Measurements from ENCODE around the gene NEMP2. TPM values are rescaled to one million over a fixed set of nuclear protein-coding genes. Genes with fewer than 3 reads are reported as not detected.

NEMP2 gene
- total and polyA plus RNA-seq, 2 of the 4 experiments (the other 2 are of a cell fraction): 1.1 to 1.3 TPM

GRCh38 chr2:190517468-190517867 is 17.1 kb downstream of the NEMP2 start:
- BruUV-seq (replicated peaks): no TSS peak

More at GRCh38 chr2:190517468-190517867, 17.1 kb downstream of the NEMP2 start:
- H4K5ac ChIP-seq (ENCODE audit: low read depth, low read length): no peak overlapping the region
- dilution Hi-C loops (cut with HindIII; ENCODE audit: low sequenced_read_pairs, unreplicated experiment): no loop called here
- no peak overlapping the region for H2BK5ac ChIP-seq (ENCODE audit: low read depth, low read length, poor library complexity, severe bottlenecking)
- ATAC-seq (ENCODE audit: low read depth) (no peak), DNase-seq (no peak)
- H3K4me3 ChIP-seq (ENCODE audit: insufficient read depth, low read depth, low read length): no peak overlapping the region
- H3K4ac ChIP-seq (ENCODE audit: low read depth, low read length): no peak overlapping the region
- no peak overlapping the region for H3K4me2 ChIP-seq (ENCODE audit: low read depth, low read length)
- H3K27me3 ChIP-seq (ENCODE audit: control insufficient read depth, insufficient read depth, low read length): no peaks in the 10 kb centered on the region
- in situ Hi-C loops (cut with MboI; ENCODE audit: low sequenced_read_pairs): no loop called here
- H4K91ac ChIP-seq (ENCODE audit: insufficient read depth, low read depth, low read length): no peak overlapping the region
- H3K9ac ChIP-seq (ENCODE audit: low read depth, low read length): no peak overlapping the region
- no peak overlapping the region for H3K14ac ChIP-seq (replicated peaks; ENCODE audit: low read depth, low read length)
- H4K20me1 ChIP-seq (ENCODE audit: insufficient read depth, low read length): no peaks in the 10 kb centered on the region
- no peak overlapping the region for H2AK5ac ChIP-seq (ENCODE audit: low read depth, low read length)
- no peak overlapping the region for H4K8ac ChIP-seq (ENCODE audit: low read depth in 2 of 2, low read length in 2 of 2)
- 0 out of 2 replicates have a peak, but pooled peaks cover 3% of the 10 kb centered on the region for H3K9me1 ChIP-seq (ENCODE audit: insufficient read depth, low read length)
- no peaks in the 10 kb centered on the region for H3K4me1 ChIP-seq (ENCODE audit: control insufficient read depth, insufficient read depth, low read length)
- H3K18ac ChIP-seq (ENCODE audit: low read depth, low read length): no peak overlapping the region
- POLR2A ChIA-PET (ENCODE audit: unreplicated experiment): no interaction called here
- 0 out of 2 replicates have a peak, but pooled peaks cover 3% of the 10 kb centered on the region for H3K36me3 ChIP-seq (ENCODE audit: control insufficient read depth, insufficient read depth, low read length)
- CTCF ChIA-PET: interaction anchor here (0.6 to 0.7 kb wide), 2 partner anchors 81 to 456 kb away, joined by 3 to 4 read pairs; no protein-coding TSS in a partner anchor
- WGBS, 2 experiments (ENCODE audit: extremely low coverage in 2 of 2, insufficient read length in 1 of 2): no CpG with 5 or more reads among the region's 2 CpGs
- no peaks in the 10 kb centered on the region for H3K79me1 ChIP-seq (ENCODE audit: low read depth in 1 of 2, low read length in 2 of 2)
- H2BK120ac ChIP-seq (ENCODE audit: low read depth, low read length): no peak overlapping the region
- no peak overlapping the region for H2BK15ac ChIP-seq (ENCODE audit: low read depth, low read length)
- TF ChIP-seq NFE2L2 (IDR thresholded peaks at IDR 0.05; ENCODE audit: low read depth, low read length) (no peak), RCOR1 (IDR thresholded peaks at IDR 0.05; ENCODE audit: insufficient replicate concordance, low read length) (no peak)
- intact Hi-C loops (cut with micrococcal nuclease): no loop called here
- no peak overlapping the region for H3K56ac ChIP-seq (ENCODE audit: extremely low read depth, insufficient read depth, low read length)
- no peak overlapping the region for H2BK20ac ChIP-seq (ENCODE audit: low read depth, low read length)
- no peak overlapping the region for H2AK9ac ChIP-seq (replicated peaks; ENCODE audit: low read depth, low read length, poor library complexity)
- no peak overlapping the region for H2AFZ ChIP-seq (replicated peaks; ENCODE audit: low read length, poor library complexity)
- H3K9me3 ChIP-seq (ENCODE audit: control insufficient read depth, insufficient read depth, low read length): no peaks in the 10 kb centered on the region
- no peak overlapping the region for H3K27ac ChIP-seq (ENCODE audit: insufficient read depth, low read length)
- H3K23ac ChIP-seq (ENCODE audit: low read depth, low read length): no peak overlapping the region
